Duodenal mucosa (tissue), 2 donors: ENCODE results near the gene WBP2.
A peak's percentile ranks its signal among the peaks of the same experiment; 100 is the strongest.

Source experiments
- H3K27ac ChIP-seq: one replicate; pipeline ENCODE4 v1.7.0; 2013; ENCODE audit warnings: low read depth, low read length
- H3K27me3 ChIP-seq, 2 donors: one replicate each; pipeline ENCODE4 v1.7.0; 2013; ENCODE audit warnings: low read length in 2 of 2, control low read depth in 1 of 2; ENCODE audit not compliant: insufficient read depth in 2 of 2, control insufficient read depth in 1 of 2
- H3K36me3 ChIP-seq, 2 donors: one replicate each; pipeline ENCODE4 v1.7.0; 2013; ENCODE audit warnings: low read length in 2 of 2, control low read depth in 1 of 2; ENCODE audit not compliant: insufficient read depth in 2 of 2, control insufficient read depth in 1 of 2
- H3K4me1 ChIP-seq, 2 donors: one replicate each; pipeline ENCODE4 v1.7.0; 2013; ENCODE audit warnings: low read length in 2 of 2, control low read depth in 1 of 2; ENCODE audit not compliant: insufficient read depth in 2 of 2, control insufficient read depth in 1 of 2
- H3K4me3 ChIP-seq, 2 donors: one replicate each; pipeline ENCODE4 v1.7.0; 2013; ENCODE audit warnings: low read length in 2 of 2, low read depth in 1 of 2
- H3K9ac ChIP-seq, 2 donors: one replicate each; pipeline ENCODE4 v1.7.0; 2013; ENCODE audit warnings: low read length in 2 of 2, low read depth in 1 of 2
- H3K9me3 ChIP-seq, 2 donors: one replicate each; pipeline ENCODE4 v1.7.0; 2013; ENCODE audit warnings: low read length in 2 of 2, control low read depth in 1 of 2; ENCODE audit not compliant: control insufficient read depth in 1 of 2

Gene WBP2

GRCh38 chr17:75850928-75851692 is 4.0 kb downstream of the WBP2 start:
- Histone ChIP-seq H3K9ac (no peak overlapping the region), H3K4me1 (peaks cover 23 to 25% of the 10 kb centered on the region in 2 donors), H3K4me3 (no peak overlapping the region), H3K9me3 (no peaks in the 10 kb centered on the region), H3K27me3 (no peaks in the 10 kb centered on the region), H3K36me3 (peaks cover 28 to 52% of the 10 kb centered on the region in 2 donors), H3K27ac (no peak overlapping the region)

GRCh38 chr17:75849724-75850123 is 5.4 kb downstream of the WBP2 start:
- H3K4me3 ChIP-seq = no peak overlapping the region
- no peak overlapping the region for H3K9ac ChIP-seq
- no peaks in the 10 kb centered on the region for H3K27me3 ChIP-seq
- H3K36me3 ChIP-seq = peaks cover 29 to 55% of the 10 kb centered on the region in 2 donors
- H3K9me3 ChIP-seq = no peaks in the 10 kb centered on the region
- H3K27ac ChIP-seq = no peak overlapping the region
- peaks cover 35 to 37% of the 10 kb centered on the region in 2 donors for H3K4me1 ChIP-seq

DNA sequence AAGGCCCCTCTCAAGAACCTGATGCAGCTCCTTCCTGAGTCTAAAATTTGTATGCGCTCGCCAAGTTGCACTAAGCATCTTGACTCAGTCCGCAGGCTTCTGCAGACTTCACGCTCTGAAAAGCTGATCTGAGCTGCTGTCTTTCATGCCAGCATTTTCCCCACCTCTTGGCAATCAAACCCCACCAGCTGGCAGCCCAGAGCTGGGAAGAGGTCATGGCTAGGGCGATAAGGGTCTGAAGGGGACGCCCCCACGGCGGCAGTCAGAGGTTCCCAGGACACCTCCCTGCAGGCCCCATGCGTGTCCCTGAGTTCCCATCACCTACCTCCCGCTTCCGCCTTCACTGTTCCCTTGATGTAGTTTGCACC is 5.9 kb downstream of the WBP2 start:
- Histone ChIP-seq H3K4me1 (peaks cover 36 to 37% of the 10 kb centered on the region in 2 donors), H3K4me3 (no peak overlapping the region), H3K36me3 (peaks cover 29 to 55% of the 10 kb centered on the region in 2 donors), H3K27me3 (no peaks in the 10 kb centered on the region), H3K27ac (no peak overlapping the region), H3K9me3 (no peaks in the 10 kb centered on the region), H3K9ac (no peak overlapping the region)

DNA sequence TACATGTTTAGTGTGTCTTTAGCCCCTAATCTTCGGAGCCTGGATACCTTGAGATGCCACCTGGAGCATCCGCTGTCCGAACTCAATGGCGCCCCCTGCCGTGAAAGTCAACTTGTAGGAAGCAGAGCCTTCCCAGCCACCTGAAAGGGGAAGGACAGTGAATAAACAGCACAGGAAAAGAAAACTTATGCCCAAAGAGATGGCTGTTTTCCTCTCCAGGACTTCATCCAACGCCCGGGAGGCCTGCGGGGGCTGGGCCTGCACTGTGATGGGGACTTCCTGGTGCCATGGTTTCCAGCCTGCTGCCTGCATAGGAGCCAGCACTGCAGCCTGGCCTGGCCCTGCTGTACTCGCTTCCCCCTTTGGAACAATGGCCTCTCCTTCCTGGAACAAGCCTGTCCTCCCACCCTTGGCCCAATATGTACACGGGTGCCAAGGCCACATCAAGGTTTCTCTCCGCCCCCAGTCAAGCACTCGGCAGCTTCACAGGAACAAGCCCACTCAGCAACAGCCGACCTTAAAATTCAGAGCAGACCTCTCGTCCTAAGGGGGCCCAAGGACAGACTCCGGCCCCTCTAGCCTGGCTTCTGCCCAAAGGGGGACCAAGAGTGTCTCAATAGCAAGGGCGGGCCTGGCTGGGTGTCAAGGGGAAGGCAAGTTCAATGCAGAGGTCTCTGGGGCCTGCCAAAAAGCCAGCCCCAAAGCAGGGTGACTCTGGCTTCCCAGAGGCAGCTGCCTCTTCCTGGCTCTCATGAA is 6.4 kb downstream of the WBP2 start:
- H3K27me3 ChIP-seq = no peaks in the 10 kb centered on the region
- H3K27ac ChIP-seq = no peak overlapping the region
- H3K4me1 ChIP-seq = peaks cover 37 to 38% of the 10 kb centered on the region in 2 donors
- H3K9me3 ChIP-seq = no peaks in the 10 kb centered on the region
- peaks cover 29 to 55% of the 10 kb centered on the region in 2 donors for H3K36me3 ChIP-seq
- H3K9ac ChIP-seq = no peak overlapping the region
- no peak overlapping the region for H3K4me3 ChIP-seq

GRCh38 chr17:75847614-75848522 is 7.3 kb downstream of the WBP2 start:
- H3K36me3 ChIP-seq = peaks cover 29 to 55% of the 10 kb centered on the region in 2 donors
- H3K27me3 ChIP-seq = no peaks in the 10 kb centered on the region
- H3K4me1 ChIP-seq = peaks cover 37 to 38% of the 10 kb centered on the region in 2 donors
- H3K9me3 ChIP-seq = no peaks in the 10 kb centered on the region
- H3K4me3 ChIP-seq = no peak overlapping the region
- H3K9ac ChIP-seq = no peak overlapping the region
- H3K27ac ChIP-seq = no peak overlapping the region

- peaks cover 29 to 55% of the 10 kb centered on the region in 2 donors for H3K36me3 ChIP-seq
- peaks cover 37 to 38% of the 10 kb centered on the region in 2 donors for H3K4me1 ChIP-seq
- H3K9ac ChIP-seq = no peak overlapping the region
- H3K27me3 ChIP-seq = no peaks in the 10 kb centered on the region
- peak overlapping the region; percentile 3 for H3K27ac ChIP-seq
- H3K9me3 ChIP-seq = no peaks in the 10 kb centered on the region
- H3K4me3 ChIP-seq = no peak overlapping the region
Measured at GRCh38 chr17:75846692-75847613, 8.2 kb downstream of the WBP2 start.

- Histone ChIP-seq H3K9me3 (no peaks in the 10 kb centered on the region), H3K27me3 (no peaks in the 10 kb centered on the region), H3K27ac (peak overlapping the region; percentile 3), H3K4me3 (no peak overlapping the region), H3K4me1 (peaks cover 37 to 38% of the 10 kb centered on the region in 2 donors), H3K36me3 (peaks cover 29 to 50% of the 10 kb centered on the region in 2 donors), H3K9ac (peak overlapping the region; percentile 24 to 48)
Measured at GRCh38 chr17:75845933-75846691, 9.0 kb downstream of the WBP2 start.

DNA sequence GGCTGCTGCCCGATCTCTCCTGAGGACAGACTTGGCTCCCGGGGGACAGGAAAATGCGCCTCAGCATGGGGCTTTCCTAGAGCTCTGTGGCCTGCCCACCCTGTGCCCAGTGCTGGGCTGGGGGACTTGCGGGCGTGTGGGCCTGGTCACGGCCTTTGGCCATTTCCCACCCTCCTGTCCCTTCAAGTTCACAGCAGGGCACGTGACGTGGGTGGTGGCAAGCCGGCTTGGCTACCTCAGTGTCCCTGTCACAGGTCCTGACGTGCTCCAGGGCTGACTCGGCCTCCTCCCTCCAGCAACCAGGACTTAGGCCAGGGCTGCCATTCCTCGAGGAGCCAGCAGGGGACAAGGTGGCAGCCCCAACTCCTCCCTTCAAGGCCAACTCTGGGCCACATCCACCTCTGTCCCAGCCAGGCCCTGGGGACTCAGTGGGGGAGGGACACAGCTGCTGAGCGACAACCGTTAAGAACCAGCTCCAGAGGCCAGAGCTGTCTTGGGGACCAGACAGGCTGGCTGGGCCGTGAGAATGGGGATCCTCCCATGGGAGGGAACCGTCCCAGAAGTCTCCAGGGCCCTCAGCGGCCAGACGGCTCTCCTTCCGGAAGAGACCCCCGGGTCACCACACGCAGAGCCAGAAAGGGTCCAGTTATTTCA is 9.9 kb downstream of the WBP2 start:
- peaks cover 29 to 41% of the 10 kb centered on the region in 2 donors for H3K36me3 ChIP-seq
- H3K9me3 ChIP-seq = no peaks in the 10 kb centered on the region
- H3K4me1 ChIP-seq = peaks cover 37 to 38% of the 10 kb centered on the region in 2 donors
- no peaks in the 10 kb centered on the region for H3K27me3 ChIP-seq
- peak overlapping the region; percentile 60 to 65 for H3K9ac ChIP-seq
- H3K27ac ChIP-seq = peak overlapping the region; percentile 73
- H3K4me3 ChIP-seq = peak overlapping the region; percentile 20 to 28
